Measurements from ENCODE around the gene THBS2. TPM values are rescaled to one million over a fixed set of nuclear protein-coding genes. Genes with fewer than 3 reads are reported as not detected.
A peak's percentile ranks its signal among the peaks of the same experiment; 100 is the strongest.

Gene THBS2
- total and polyA plus RNA-seq, 2 of the 4 experiments (the other 2 are of a cell fraction): 97.3 to 113 TPM

DNA sequence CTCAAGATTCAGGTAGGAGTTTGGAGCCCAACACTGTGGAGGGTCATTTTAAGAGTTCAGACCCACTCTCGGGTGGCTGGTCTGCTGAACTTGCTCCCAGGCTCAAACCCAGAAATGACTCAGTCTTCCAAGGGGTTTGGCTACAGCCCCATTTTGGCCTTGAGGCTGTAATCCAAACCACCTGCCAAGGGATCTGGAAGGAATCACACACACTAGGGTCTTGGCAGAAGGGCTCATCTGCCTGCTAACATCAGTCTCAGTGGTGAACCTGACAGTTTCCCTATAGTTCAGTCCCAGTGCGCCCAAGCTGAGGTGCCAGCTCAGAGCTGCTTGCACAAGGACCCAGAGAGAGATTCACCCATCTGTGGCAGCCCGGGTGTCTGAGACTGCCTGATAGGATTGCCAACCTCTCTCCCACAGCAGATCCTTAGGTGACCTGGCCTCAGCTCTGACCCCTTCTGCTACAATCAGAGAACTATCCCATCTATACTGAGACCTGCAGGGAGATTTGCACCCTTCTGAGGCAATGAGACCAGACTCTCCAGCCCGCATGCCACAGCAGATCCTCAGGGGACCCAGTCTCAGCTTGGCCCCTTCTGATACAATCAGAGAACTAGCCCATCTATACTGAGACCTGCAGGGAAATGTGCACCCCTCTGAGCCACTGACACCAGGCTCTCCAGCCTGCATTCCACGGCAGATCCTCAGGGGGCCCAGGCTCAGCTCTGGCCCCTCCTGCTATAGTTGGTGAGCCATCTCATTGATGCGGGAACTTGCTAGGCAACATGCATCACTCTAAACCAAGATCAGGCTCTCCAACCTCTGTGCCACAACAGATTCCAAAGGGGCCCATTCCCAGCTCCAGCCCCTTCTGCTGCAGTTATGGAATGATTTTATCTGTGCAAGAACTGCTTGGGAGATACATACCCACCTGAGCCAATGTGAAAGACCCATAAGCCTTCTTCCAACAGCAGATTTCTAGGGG is 48.2 kb downstream of the THBS2 start:
- peak; percentile 79 for DNase-seq
- in situ Hi-C loops (cut with MboI; ENCODE audit: low sequenced_read_pairs) (no loop called here), dilution Hi-C loops (cut with HindIII; ENCODE audit: low sequenced_read_pairs, unreplicated experiment) (no loop called here), intact Hi-C loops (cut with micrococcal nuclease) (no loop called here)
- H3K14ac ChIP-seq (replicated peaks; ENCODE audit: low read depth, low read length): no peak overlapping the region
- H3K27ac ChIP-seq (ENCODE audit: insufficient read depth, low read length): no peak overlapping the region
- H3K79me1 ChIP-seq (ENCODE audit: low read depth in 1 of 2, low read length in 2 of 2): no peaks in the 10 kb centered on the region
- no peak overlapping the region for H2AK9ac ChIP-seq (replicated peaks; ENCODE audit: low read depth, low read length, poor library complexity)
- H3K56ac ChIP-seq (ENCODE audit: extremely low read depth, insufficient read depth, low read length): no peak overlapping the region
- H2BK120ac ChIP-seq (ENCODE audit: low read depth, low read length): no peak overlapping the region
- 51% methylated on average over 5 of the region's 6 CpGs; no CpG with 5 or more reads in 1 of the 2 experiments for WGBS, 2 experiments (ENCODE audit: extremely low coverage in 2 of 2, insufficient read length in 1 of 2)
- H3K4me2 ChIP-seq (ENCODE audit: low read depth, low read length): no peak overlapping the region
- no peaks in the 10 kb centered on the region for H4K20me1 ChIP-seq (ENCODE audit: insufficient read depth, low read length)
- peak overlapping the region; percentile 8 for H2AFZ ChIP-seq (replicated peaks; ENCODE audit: low read length, poor library complexity)
- no peaks in the 10 kb centered on the region for H3K9me1 ChIP-seq (ENCODE audit: insufficient read depth, low read length)
- no peak overlapping the region for H2BK5ac ChIP-seq (ENCODE audit: low read depth, low read length, poor library complexity, severe bottlenecking)
- no peak overlapping the region for H3K23ac ChIP-seq (ENCODE audit: low read depth, low read length)
- H3K27me3 ChIP-seq (ENCODE audit: control insufficient read depth, insufficient read depth, low read length): no peaks in the 10 kb centered on the region
- H4K91ac ChIP-seq (ENCODE audit: insufficient read depth, low read depth, low read length): no peak overlapping the region
- ATAC-seq (ENCODE audit: low read depth): peak; percentile 32; the same call in 1 of the 2 replicates
- H2AK5ac ChIP-seq (ENCODE audit: low read depth, low read length): peak overlapping the region; percentile 10
- H3K36me3 ChIP-seq (ENCODE audit: control insufficient read depth, insufficient read depth, low read length): no peaks in the 10 kb centered on the region
- H2BK20ac ChIP-seq (ENCODE audit: low read depth, low read length): no peak overlapping the region
- H3K9ac ChIP-seq (ENCODE audit: low read depth, low read length): no peak overlapping the region
- no peak overlapping the region for H3K4ac ChIP-seq (ENCODE audit: low read depth, low read length)
- no peak overlapping the region for H2BK15ac ChIP-seq (ENCODE audit: low read depth, low read length)
- peak overlapping the region; percentile 52; the same call in 1 of the 2 replicates for H3K18ac ChIP-seq (ENCODE audit: low read depth, low read length)
- no peak overlapping the region for H4K8ac ChIP-seq (ENCODE audit: low read depth in 2 of 2, low read length in 2 of 2)
- TF ChIP-seq, protein P1, sequence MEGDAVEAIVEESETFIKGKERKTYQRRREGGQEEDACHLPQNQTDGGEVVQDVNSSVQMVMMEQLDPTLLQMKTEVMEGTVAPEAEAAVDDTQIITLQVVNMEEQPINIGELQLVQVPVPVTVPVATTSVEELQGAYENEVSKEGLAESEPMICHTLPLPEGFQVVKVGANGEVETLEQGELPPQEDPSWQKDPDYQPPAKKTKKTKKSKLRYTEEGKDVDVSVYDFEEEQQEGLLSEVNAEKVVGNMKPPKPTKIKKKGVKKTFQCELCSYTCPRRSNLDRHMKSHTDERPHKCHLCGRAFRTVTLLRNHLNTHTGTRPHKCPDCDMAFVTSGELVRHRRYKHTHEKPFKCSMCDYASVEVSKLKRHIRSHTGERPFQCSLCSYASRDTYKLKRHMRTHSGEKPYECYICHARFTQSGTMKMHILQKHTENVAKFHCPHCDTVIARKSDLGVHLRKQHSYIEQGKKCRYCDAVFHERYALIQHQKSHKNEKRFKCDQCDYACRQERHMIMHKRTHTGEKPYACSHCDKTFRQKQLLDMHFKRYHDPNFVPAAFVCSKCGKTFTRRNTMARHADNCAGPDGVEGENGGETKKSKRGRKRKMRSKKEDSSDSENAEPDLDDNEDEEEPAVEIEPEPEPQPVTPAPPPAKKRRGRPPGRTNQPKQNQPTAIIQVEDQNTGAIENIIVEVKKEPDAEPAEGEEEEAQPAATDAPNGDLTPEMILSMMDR (conservative IDR thresholded peaks at IDR 0.05; ENCODE audit: low read depth, low read length): no peak
- TF ChIP-seq RCOR1 (IDR thresholded peaks at IDR 0.05; ENCODE audit: insufficient replicate concordance, low read length) (no peak), RAD21 (IDR thresholded peaks at IDR 0.05; ENCODE audit: low read length) (no peak), MAZ (IDR thresholded peaks at IDR 0.05; ENCODE audit: borderline replicate concordance, low read depth, low read length) (no peak), RFX5 (IDR thresholded peaks at IDR 0.05; ENCODE audit: low read depth, low read length) (no peak), BHLHE40 (IDR thresholded peaks at IDR 0.05; ENCODE audit: low read depth, low read length) (no peak), FOS (IDR thresholded peaks at IDR 0.05; ENCODE audit: low read depth, low read length) (no peak), CEBPB (IDR thresholded peaks at IDR 0.05; ENCODE audit: low read depth, low read length) (no peak), NFE2L2 (IDR thresholded peaks at IDR 0.05; ENCODE audit: low read depth, low read length) (no peak), POLR2A (IDR thresholded peaks at IDR 0.05; ENCODE audit: low read depth, low read length) (no peak), MXI1 (IDR thresholded peaks at IDR 0.05; ENCODE audit: borderline replicate concordance, low read depth, low read length) (no peak), SMC3 (IDR thresholded peaks at IDR 0.05; ENCODE audit: low read depth, low read length) (no peak)
- TF ChIP-seq, protein P2, sequence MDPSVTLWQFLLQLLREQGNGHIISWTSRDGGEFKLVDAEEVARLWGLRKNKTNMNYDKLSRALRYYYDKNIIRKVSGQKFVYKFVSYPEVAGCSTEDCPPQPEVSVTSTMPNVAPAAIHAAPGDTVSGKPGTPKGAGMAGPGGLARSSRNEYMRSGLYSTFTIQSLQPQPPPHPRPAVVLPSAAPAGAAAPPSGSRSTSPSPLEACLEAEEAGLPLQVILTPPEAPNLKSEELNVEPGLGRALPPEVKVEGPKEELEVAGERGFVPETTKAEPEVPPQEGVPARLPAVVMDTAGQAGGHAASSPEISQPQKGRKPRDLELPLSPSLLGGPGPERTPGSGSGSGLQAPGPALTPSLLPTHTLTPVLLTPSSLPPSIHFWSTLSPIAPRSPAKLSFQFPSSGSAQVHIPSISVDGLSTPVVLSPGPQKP (IDR thresholded peaks at IDR 0.05; ENCODE audit: borderline replicate concordance, low read depth, low read length): no peak
- TF ChIP-seq, protein P3, sequence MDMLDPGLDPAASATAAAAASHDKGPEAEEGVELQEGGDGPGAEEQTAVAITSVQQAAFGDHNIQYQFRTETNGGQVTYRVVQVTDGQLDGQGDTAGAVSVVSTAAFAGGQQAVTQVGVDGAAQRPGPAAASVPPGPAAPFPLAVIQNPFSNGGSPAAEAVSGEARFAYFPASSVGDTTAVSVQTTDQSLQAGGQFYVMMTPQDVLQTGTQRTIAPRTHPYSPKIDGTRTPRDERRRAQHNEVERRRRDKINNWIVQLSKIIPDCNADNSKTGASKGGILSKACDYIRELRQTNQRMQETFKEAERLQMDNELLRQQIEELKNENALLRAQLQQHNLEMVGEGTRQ (IDR thresholded peaks at IDR 0.05; ENCODE audit: low read depth, low read length): no peak
- BruUV-seq (replicated peaks): no TSS peak
- ChIA-PET POLR2A (ENCODE audit: unreplicated experiment) (no interaction called here), CTCF (no interaction called here)
- H3K9me3 ChIP-seq (ENCODE audit: control insufficient read depth, insufficient read depth, low read length): peaks cover 8% of the 10 kb centered on the region
- peaks cover 7% of the 10 kb centered on the region; the same call in 1 of the 2 replicates for H3K4me1 ChIP-seq (ENCODE audit: control insufficient read depth, insufficient read depth, low read length)
- no peak overlapping the region for H3K4me3 ChIP-seq (ENCODE audit: insufficient read depth, low read depth, low read length)
- peak overlapping the region; percentile 11; the same call in 1 of the 2 replicates for H4K5ac ChIP-seq (ENCODE audit: low read depth, low read length)
